Brain microvascular endothelial cell (primary cell): ENCODE data around the gene MYOM1.

Source experiments
- DNase-seq: peaks from one replicate; pipeline ENCODE4 v3.0.0-alpha.2; 2020
- H3K27ac ChIP-seq: fragments of 250-450 bp; sonication (Bioruptor Pico); 2 replicates; pipeline ENCODE4 v1.5.1; 2020; ENCODE audit warnings: mild to moderate bottlenecking, moderate library complexity
- H3K27me3 ChIP-seq: fragments of 250-450 bp; sonication (Bioruptor Pico); replicated peaks from 2 replicates; pipeline ENCODE4 v1.5.1; 2020; ENCODE audit warnings: mild to moderate bottlenecking
- H3K36me3 ChIP-seq: fragments of 250-450 bp; sonication (Bioruptor Pico); replicated peaks from 2 replicates; pipeline ENCODE4 v1.5.1; 2020; ENCODE audit warnings: mild to moderate bottlenecking
- H3K4me3 ChIP-seq: 2 replicates; pipeline ENCODE4 v1.5.1; 2011; ENCODE audit warnings: low read depth, mild to moderate bottlenecking, control low read depth, low read length, moderate library complexity
- CTCF ChIP-seq: IDR thresholded peaks from 2 replicates; pipeline ENCODE4 v1.5.1; 2011; ENCODE audit warnings: low read depth, mild to moderate bottlenecking, moderate library complexity, low read length, control low read depth, inconsistent platforms; ENCODE audit errors: missing control alignments
- in situ Hi-C: cut with HindIII; loops from 2 replicates; pipeline ENCODE4 v1.10.0; 2017; ENCODE audit warnings: low sequenced_read_pairs, low pct_ligation_motif_present

The MYOM1 gene

GRCh38 chr18:3095921-3096320, 123.8 kb downstream of the MYOM1 start:
- no peak overlapping the region for H3K4me3 ChIP-seq
- no peak for TF ChIP-seq CTCF
- H3K27me3 ChIP-seq: no peaks in the 10 kb centered on the region
- no peaks in the 10 kb centered on the region for H3K36me3 ChIP-seq
- no peak overlapping the region for H3K27ac ChIP-seq
- in situ Hi-C loops: no loop called here
- DNase-seq: no peak

GRCh38 chr18:3094338-3094684, 125.5 kb downstream of the MYOM1 start:
- H3K27ac ChIP-seq: no peak overlapping the region
- H3K27me3 ChIP-seq: no peaks in the 10 kb centered on the region
- no peak overlapping the region for H3K4me3 ChIP-seq
- in situ Hi-C loops: no loop called here
- H3K36me3 ChIP-seq: no peaks in the 10 kb centered on the region
- TF ChIP-seq CTCF: no peak
- DNase-seq: no peak

- Histone ChIP-seq H3K27me3 (no peaks in the 10 kb centered on the region), H3K36me3 (no peaks in the 10 kb centered on the region)
- in situ Hi-C loops: no loop called here
Measured at GRCh38 chr18:3093624-3094337, 126.0 kb downstream of the MYOM1 start.

GRCh38 chr18:3092727-3093126, 127.0 kb downstream of the MYOM1 start:
- no peak overlapping the region for H3K4me3 ChIP-seq
- DNase-seq: no peak
- no peaks in the 10 kb centered on the region for H3K27me3 ChIP-seq
- no peaks in the 10 kb centered on the region for H3K36me3 ChIP-seq
- no peak for TF ChIP-seq CTCF
- in situ Hi-C loops: no loop called here
- H3K27ac ChIP-seq: no peak overlapping the region

More at GRCh38 chr18:3093624-3094337, 126.0 kb downstream of the MYOM1 start:
- DNase-seq: no peak
- Histone ChIP-seq H3K4me3 (no peak overlapping the region), H3K27ac (no peak overlapping the region)
- no peak for TF ChIP-seq CTCF

GRCh38 chr18:3089579-3089978, 130.2 kb downstream of the MYOM1 start:
- no peak overlapping the region for H3K27ac ChIP-seq
- in situ Hi-C loops: no loop called here
- DNase-seq: no peak

More at GRCh38 chr18:3089579-3089978, 130.2 kb downstream of the MYOM1 start:
- no peak for TF ChIP-seq CTCF
- H3K4me3 ChIP-seq: no peak overlapping the region
- no peaks in the 10 kb centered on the region for H3K36me3 ChIP-seq
- no peaks in the 10 kb centered on the region for H3K27me3 ChIP-seq
